H1 (cell line): Measurements from ENCODE around the gene KISS1R. TPM values are rescaled to one million over a fixed set of nuclear protein-coding genes. Genes with fewer than 3 reads are reported as not detected.

Experiments used
- CTCF ChIA-PET: fragments of 300-600 bp; sonication (Branson Sonifier 250); formaldehyde crosslinking; loops from one replicate; lab custom pipeline; 2021; ENCODE audit not compliant: partially characterized antibody; lab: Charles Lee
- POLR2A ChIA-PET: fragments of 300-600 bp; sonication (Branson Sonifier 250); formaldehyde crosslinking; loops from one replicate; lab custom pipeline; 2021; ENCODE audit warnings: inconsistent platforms; ENCODE audit not compliant: partially characterized antibody; lab: Charles Lee
- DNase-seq, 2 experiments: peaks; one replicate each; pipeline versions ENCODE4 v3.0.0 to v3.0.0-alpha.2; 2010 to 2022; ENCODE audit warnings: low spot score in 2 of 2, low read depth in 1 of 2, mixed read lengths in 1 of 2
- FAIRE-seq: peaks from 2 replicates; lab custom pipeline; 2011; peaks lifted over from hg19 to GRCh38; lab: Jason Lieb, UNC
- H2AFZ ChIP-seq: 2 replicates; pipeline ENCODE4 v1.8.1; 2012; ENCODE audit warnings: low read length, inconsistent platforms
- H2AK5ac ChIP-seq: 2 replicates; pipeline ENCODE4 v1.6.1; 2013; ENCODE audit warnings: low read depth, low read length
- H2BK120ac ChIP-seq: replicated peaks from 2 replicates; pipeline ENCODE3; 2013; ENCODE audit warnings: low read depth, low read length, inconsistent platforms
- H2BK12ac ChIP-seq: 2 replicates; pipeline ENCODE4 v1.6.1; 2013; ENCODE audit warnings: low read depth, low read length
- H2BK15ac ChIP-seq: 2 replicates; pipeline ENCODE4 v1.6.1; 2013; ENCODE audit warnings: low read length
- H2BK20ac ChIP-seq: 2 replicates; pipeline ENCODE4 v1.6.1; 2013; ENCODE audit warnings: low read length
- H2BK5ac ChIP-seq: 2 replicates; pipeline ENCODE4 v1.6.1; 2013; ENCODE audit warnings: low read depth, low read length
- H3K14ac ChIP-seq: 2 replicates; pipeline ENCODE4 v1.6.1; 2013; ENCODE audit warnings: inconsistent platforms; ENCODE audit not compliant: insufficient read length
- H3K18ac ChIP-seq: 2 replicates; pipeline ENCODE4 v1.6.1; 2013; ENCODE audit warnings: low read length; ENCODE audit errors: extremely low read depth
- H3K23ac ChIP-seq: 2 replicates; pipeline ENCODE4 v1.6.1; 2013; ENCODE audit warnings: inconsistent platforms; ENCODE audit not compliant: insufficient read length
- H3K23me2 ChIP-seq: 2 replicates; pipeline ENCODE4 v1.6.1; 2013; ENCODE audit warnings: low read depth, low read length
- H3K27ac ChIP-seq: 2 replicates; pipeline ENCODE4 v1.6.1; 2011; ENCODE audit warnings: low read depth, low read length, inconsistent platforms
- H3K27me3 ChIP-seq, 4 experiments: replicated peaks in 1 of 4; 1 replicate in 1 of 4; 2 replicates in 3 of 4; pipeline versions ENCODE4 v1.6.1 to v1.8.1; 2011 to 2013; ENCODE audit warnings: low read length in 3 of 4, mild to moderate bottlenecking in 3 of 4, inconsistent platforms in 2 of 4, mixed read lengths in 2 of 4, moderate library complexity in 1 of 4; ENCODE audit not compliant: control insufficient read depth in 3 of 4, insufficient read depth in 3 of 4; ENCODE audit errors: extremely low read depth in 1 of 4
- H3K36me3 ChIP-seq, 4 experiments: 2 replicates each; pipeline versions ENCODE4 v1.6.1 to v1.8.1; 2011 to 2013; ENCODE audit warnings: mild to moderate bottlenecking in 4 of 4, low read length in 3 of 4, moderate library complexity in 2 of 4, control low read depth in 1 of 4, inconsistent platforms in 1 of 4; ENCODE audit not compliant: insufficient read depth in 4 of 4, control insufficient read depth in 2 of 4
- H3K4ac ChIP-seq: replicated peaks from 2 replicates; pipeline ENCODE3; 2013; ENCODE audit warnings: low read length, low read depth, mixed read lengths, inconsistent platforms; ENCODE audit not compliant: insufficient read length
- H3K4me1 ChIP-seq, 4 experiments: replicated peaks in 1 of 4; 1 replicate in 1 of 4; 2 replicates in 3 of 4; pipeline versions ENCODE4 v1.6.1 to v1.8.1; 2011 to 2013; ENCODE audit warnings: low read length in 3 of 4, inconsistent platforms in 2 of 4, mixed read lengths in 1 of 4; ENCODE audit not compliant: insufficient read depth in 4 of 4, control insufficient read depth in 3 of 4
- H3K4me2 ChIP-seq, 2 experiments: 2 replicates each; pipeline versions ENCODE4 v1.6.1 to v1.8.1; 2011 to 2013; ENCODE audit warnings: low read depth in 2 of 2, low read length in 2 of 2, control low read depth in 1 of 2, inconsistent platforms in 1 of 2, mild to moderate bottlenecking in 1 of 2; ENCODE audit not compliant: insufficient read depth in 1 of 2
- H3K4me3 ChIP-seq, 4 experiments: fragments of 200-600, 300-600 bp in 1 of 4; sonication (generic), shearing (Covaris generic), sonication (Bioruptor Twin) in 1 of 4; 2 replicates each; pipeline versions ENCODE4 v1.5.1 to v1.8.1; 2011 to 2016; ENCODE audit warnings: low read length in 4 of 4, low read depth in 3 of 4, control low read depth in 2 of 4, inconsistent platforms in 2 of 4, mild to moderate bottlenecking in 2 of 4, mixed read lengths in 1 of 4, moderate library complexity in 1 of 4; ENCODE audit not compliant: insufficient read depth in 2 of 4; ENCODE audit errors: extremely low read depth in 1 of 4
- H3K56ac ChIP-seq: replicated peaks from 2 replicates; pipeline ENCODE3; 2013; ENCODE audit warnings: low read depth, mild to moderate bottlenecking, mixed read lengths, low read length, inconsistent platforms; ENCODE audit not compliant: insufficient read length
- H3K79me1 ChIP-seq: 2 replicates; pipeline ENCODE4 v1.6.1; 2013; ENCODE audit warnings: low read depth, low read length, control low read depth
- H3K79me2 ChIP-seq, 2 experiments: 2 replicates each; pipeline versions ENCODE4 v1.6.1 to v1.8.1; 2012 to 2013; ENCODE audit warnings: low read length in 2 of 2, mild to moderate bottlenecking in 2 of 2, inconsistent platforms in 1 of 2; ENCODE audit not compliant: insufficient read depth in 2 of 2, control insufficient read depth in 1 of 2
- H3K9ac ChIP-seq, 4 experiments: replicated peaks in 1 of 4; 1 replicate in 1 of 4; 2 replicates in 3 of 4; pipeline versions ENCODE4 v1.6.1 to v1.8.1; 2011 to 2013; ENCODE audit warnings: low read depth in 3 of 4, low read length in 3 of 4, control low read depth in 2 of 4, mild to moderate bottlenecking in 2 of 4, moderate library complexity in 2 of 4, inconsistent platforms in 1 of 4; ENCODE audit errors: extremely low read depth in 1 of 4
- H3K9me3 ChIP-seq, 2 experiments: 2 replicates each; pipeline versions ENCODE4 v1.6.1 to v1.8.1; 2012 to 2013; ENCODE audit warnings: mild to moderate bottlenecking in 2 of 2, moderate library complexity in 2 of 2, control low read depth in 1 of 2, inconsistent platforms in 1 of 2, low read depth in 1 of 2, low read length in 1 of 2, mixed read lengths in 1 of 2; ENCODE audit not compliant: insufficient read depth in 2 of 2
- H4K20me1 ChIP-seq, 2 experiments: replicated peaks in 1 of 2; 2 replicates each; pipeline versions ENCODE3 to v1.8.1; 2011 to 2013; ENCODE audit warnings: inconsistent platforms in 2 of 2, low read length in 2 of 2, mild to moderate bottlenecking in 1 of 2; ENCODE audit not compliant: insufficient read depth in 2 of 2, control insufficient read depth in 1 of 2
- H4K5ac ChIP-seq: 2 replicates; pipeline ENCODE4 v1.6.1; 2013; ENCODE audit warnings: low read length, low read depth, mixed read lengths, inconsistent platforms; ENCODE audit not compliant: insufficient read length
- H4K8ac ChIP-seq: 2 replicates; pipeline ENCODE4 v1.8.0; 2013; ENCODE audit warnings: mild to moderate bottlenecking, moderate library complexity, low read length, inconsistent platforms; ENCODE audit not compliant: insufficient read depth; ENCODE audit errors: extremely low read depth
- H4K91ac ChIP-seq: replicated peaks from 2 replicates; pipeline ENCODE3; 2013; ENCODE audit warnings: low read length, mixed read lengths, inconsistent platforms; ENCODE audit not compliant: insufficient read length
- WGBS, 2 experiments: shearing (Covaris generic) in 1 of 2; methylation state at CpG; one replicate each; pipeline versions ENCODE4 v1.1.6 to v1.1.7; 2013 to 2015; ENCODE audit warnings: low lambda C conversion rate in 2 of 2, mixed read lengths in 2 of 2, inconsistent platforms in 1 of 2, low coverage in 1 of 2, missing lambda C conversion rate in 1 of 2; ENCODE audit not compliant: insufficient replicate concordance in 2 of 2, insufficient coverage in 1 of 2, insufficient read length in 1 of 2; ENCODE audit errors: extremely low coverage in 1 of 2, missing lambda C conversion rate in 1 of 2; 5-methylcytosine and 5-hydroxymethylcytosine counted together
- polyA plus RNA-seq, 7 experiments: library from polyadenylated mRNA; depleted of rRNA in 3 of 7; stranded (reverse) in 5 of 7; unstranded in 2 of 7; fragments of >200 nt in 5 of 7; fragments of 200-250 nt in 2 of 7; gene quantifications; 1 replicate in 5 of 7; 2 replicates in 1 of 7; 4 replicates in 1 of 7; pipeline versions ENCODE4 v1.2.1 to v1.2.3, GENCODE V29; 2011 to 2013; ENCODE audit warnings: missing spikeins in 2 of 7, mixed read lengths in 2 of 7
- total RNA-seq: library from RNA; stranded (reverse); fragmentation: NEBNext Ultra II Directional; extraction: Animal tissue kit (Norgen Biotek cat#: 25700); gene quantifications from 2 replicates; pipeline ENCODE4 v1.2.1, GENCODE V29; 2021

KISS1R gene
- total and polyA plus RNA-seq, 2 of the 8 experiments (the other 6 are each of a cell fraction or from before 2014, with no cell fraction given): 2.3 to 2.7 TPM

GRCh38 chr19:896999-897398, 20.1 kb upstream of the KISS1R start:
- ChIA-PET CTCF (interaction anchor here (0.8 to 2.2 kb wide), 11 partner anchors 9 to 312 kb away, joined by 3 to 9 read pairs (median 4); partner anchors contain the start of gene AZU1), POLR2A (interaction anchor here (1.0 to 1.9 kb wide), 6 partner anchors 9 to 96 kb away, joined by 3 to 5 read pairs (median 4); no protein-coding TSS in a partner anchor)
- Histone ChIP-seq H4K20me1 (peaks cover 10 to 19% of the 10 kb centered on the region in 2 experiments), H4K91ac (no peak overlapping the region), H2BK5ac (no peak overlapping the region), H3K4me2 (no peak overlapping the region), H3K56ac (no peak overlapping the region), H3K23ac (no peak overlapping the region), H2BK120ac (no peak overlapping the region), H3K9ac (no peak overlapping the region), H2AFZ (no peak overlapping the region), H2BK15ac (no peak overlapping the region), H3K23me2 (peaks cover 6% of the 10 kb centered on the region; the same call in 1 of the 2 replicates), H2BK20ac (no peak overlapping the region), H4K8ac (no peak overlapping the region), H3K27ac (no peak overlapping the region), H2AK5ac (no peak overlapping the region), H2BK12ac (no peak overlapping the region), H3K4ac (no peak overlapping the region), H4K5ac (no peak overlapping the region), H3K18ac (no peak overlapping the region), H3K9me3 (no peaks in the 10 kb centered on the region), H3K14ac (no peak overlapping the region), H3K27me3 (no peaks in the 10 kb centered on the region), H3K36me3 (peaks cover 0 to 13% (median 2%) of the 10 kb centered on the region in 4 experiments; a peak in 2 of 8 replicates), H3K79me1 (no peaks in the 10 kb centered on the region), H3K4me1 (peaks cover 0 to 10% (median 5%) of the 10 kb centered on the region in 4 experiments; a peak in 5 of 7 replicates), H3K4me3 (no peak overlapping the region), H3K79me2 (no peaks in the 10 kb centered on the region; a peak in 1 of 4 replicates)
- FAIRE-seq (no peak), DNase-seq (no peak)
- WGBS, 2 experiments: 83% methylated on average over 11 of the region's 11 CpGs; no CpG with 5 or more reads in 1 of the 2 experiments
